MG63 (cell line): ENCODE data around the gene MEIS3. TPM values are rescaled to one million over a fixed set of nuclear protein-coding genes. Genes with fewer than 3 reads are reported as not detected.

Source experiments
- DNase-seq: peaks from one replicate; pipeline ENCODE4 v3.0.0-alpha.2; 2020
- H3K27me3 ChIP-seq: fragments of 250-450 bp; sonication (Bioruptor Pico); 2 replicates; pipeline ENCODE4 v1.5.1; 2020; ENCODE audit warnings: mild to moderate bottlenecking, moderate library complexity
- H3K36me3 ChIP-seq: fragments of 250-450 bp; sonication (Bioruptor Pico); 2 replicates; pipeline ENCODE4 v1.5.1; 2020; ENCODE audit warnings: mild to moderate bottlenecking, moderate library complexity
- H3K4me3 ChIP-seq: fragments of 250-450 bp; sonication (Bioruptor Pico); 2 replicates; pipeline ENCODE4 v1.5.1; 2020; ENCODE audit warnings: mild to moderate bottlenecking, moderate library complexity
- H3K9me3 ChIP-seq: fragments of 250-450 bp; sonication (Bioruptor Pico); 2 replicates; pipeline ENCODE4 v1.5.1; 2020; ENCODE audit warnings: mild to moderate bottlenecking, moderate library complexity
- total RNA-seq: library from RNA; depleted of rRNA; stranded (reverse); fragments of >200 nt; shearing (Covaris generic); gene quantifications from 2 replicates; pipeline ENCODE4 v1.2.3, GENCODE V29; 2014; ENCODE audit warnings: low replicate concordance; rRNA removed

Gene MEIS3
- 0.56 TPM in 1 of 2 replicates, not detected in the other for total RNA-seq

GRCh38 chr19:47419030-47419783 lies at the start of gene MEIS3:
TSS of gene MEIS3 (minus strand) at chr19:47419527. CDS start at chr19:47419081, 446 bp downstream.
- Histone ChIP-seq H3K4me3 (no peak within 1 kb of the TSS), H3K27me3 (peaks cover 90% of the 10 kb centered on the region), H3K9me3 (no peaks in the 10 kb centered on the region), H3K36me3 (no peaks in the 10 kb centered on the region)
- no peak for DNase-seq

- Histone ChIP-seq H3K9me3 (no peaks in the 10 kb centered on the region), H3K36me3 (no peaks in the 10 kb centered on the region), H3K4me3 (no peak overlapping the region), H3K27me3 (peaks cover 63% of the 10 kb centered on the region)
- DNase-seq: no peak
Observed at GRCh38 chr19:47467914-47468313, 48.6 kb upstream of the MEIS3 start.

- no peaks in the 10 kb centered on the region for H3K36me3 ChIP-seq
- H3K27me3 ChIP-seq: peaks cover 51% of the 10 kb centered on the region
- no peaks in the 10 kb centered on the region for H3K9me3 ChIP-seq
- no peak overlapping the region for H3K4me3 ChIP-seq
- DNase-seq: no peak
Observed at GRCh38 chr19:47465957-47466356, 46.6 kb upstream of the MEIS3 start.

- H3K27me3 ChIP-seq: peaks cover 43% of the 10 kb centered on the region
- H3K4me3 ChIP-seq: no peak overlapping the region
- H3K9me3 ChIP-seq: no peaks in the 10 kb centered on the region
- DNase-seq: no peak
- no peaks in the 10 kb centered on the region for H3K36me3 ChIP-seq
Observed at GRCh38 chr19:47464675-47465419, 45.5 kb upstream of the MEIS3 start.

- no peaks in the 10 kb centered on the region for H3K9me3 ChIP-seq
- H3K36me3 ChIP-seq: no peaks in the 10 kb centered on the region
- peaks cover 43% of the 10 kb centered on the region for H3K27me3 ChIP-seq
- no peak for DNase-seq
- no peak overlapping the region for H3K4me3 ChIP-seq
Observed at GRCh38 chr19:47461876-47462275, 42.5 kb upstream of the MEIS3 start.

GRCh38 chr19:47459477-47459876 lies 40.1 kb upstream of the MEIS3 start:
- H3K27me3 ChIP-seq: peaks cover 54% of the 10 kb centered on the region
- DNase-seq: no peak
- H3K36me3 ChIP-seq: no peaks in the 10 kb centered on the region
- peaks cover 16% of the 10 kb centered on the region for H3K9me3 ChIP-seq
- H3K4me3 ChIP-seq: no peak overlapping the region

GRCh38 chr19:47458672-47459071 lies 39.3 kb upstream of the MEIS3 start:
- Histone ChIP-seq H3K9me3 (peaks cover 16% of the 10 kb centered on the region), H3K4me3 (no peak overlapping the region), H3K27me3 (peaks cover 59% of the 10 kb centered on the region), H3K36me3 (no peaks in the 10 kb centered on the region)
- DNase-seq: no peak

GRCh38 chr19:47456721-47457474 lies 37.6 kb upstream of the MEIS3 start:
- no peak overlapping the region for H3K4me3 ChIP-seq
- DNase-seq: no peak
- peaks cover 75% of the 10 kb centered on the region for H3K27me3 ChIP-seq
- no peaks in the 10 kb centered on the region for H3K36me3 ChIP-seq
- peaks cover 16% of the 10 kb centered on the region for H3K9me3 ChIP-seq

GRCh38 chr19:47450478-47450877 lies 31.2 kb upstream of the MEIS3 start:
- peaks cover 86% of the 10 kb centered on the region for H3K27me3 ChIP-seq
- DNase-seq: no peak
- peaks cover 3% of the 10 kb centered on the region for H3K9me3 ChIP-seq
- H3K36me3 ChIP-seq: no peaks in the 10 kb centered on the region
- H3K4me3 ChIP-seq: no peak overlapping the region

GRCh38 chr19:47448360-47448727 lies 29.0 kb upstream of the MEIS3 start:
- no peak for DNase-seq
- H3K4me3 ChIP-seq: no peak overlapping the region
- H3K27me3 ChIP-seq: peaks cover 85% of the 10 kb centered on the region
- H3K36me3 ChIP-seq: no peaks in the 10 kb centered on the region
- no peaks in the 10 kb centered on the region; the same call in none of the 2 replicates for H3K9me3 ChIP-seq

GRCh38 chr19:47447470-47448359 lies 28.4 kb upstream of the MEIS3 start:
- Histone ChIP-seq H3K9me3 (no peaks in the 10 kb centered on the region; the same call in none of the 2 replicates), H3K36me3 (no peaks in the 10 kb centered on the region), H3K4me3 (no peak overlapping the region), H3K27me3 (peaks cover 86% of the 10 kb centered on the region)
- peak; percentile 27 for DNase-seq

GRCh38 chr19:47446534-47447469 lies 27.5 kb upstream of the MEIS3 start:
- H3K9me3 ChIP-seq: no peaks in the 10 kb centered on the region; the same call in none of the 2 replicates
- no peaks in the 10 kb centered on the region for H3K36me3 ChIP-seq
- DNase-seq: no peak
- no peak overlapping the region for H3K4me3 ChIP-seq
- H3K27me3 ChIP-seq: peaks cover 77% of the 10 kb centered on the region

GRCh38 chr19:47445937-47446402 lies 26.6 kb upstream of the MEIS3 start:
- Histone ChIP-seq H3K9me3 (no peaks in the 10 kb centered on the region; the same call in none of the 2 replicates), H3K27me3 (peaks cover 70% of the 10 kb centered on the region), H3K36me3 (no peaks in the 10 kb centered on the region), H3K4me3 (no peak overlapping the region)
- DNase-seq: peak; percentile 62

GRCh38 chr19:47445527-47445926 lies 26.2 kb upstream of the MEIS3 start:
- no peak for DNase-seq
- H3K27me3 ChIP-seq: peaks cover 68% of the 10 kb centered on the region
- H3K9me3 ChIP-seq: no peaks in the 10 kb centered on the region; the same call in none of the 2 replicates
- no peaks in the 10 kb centered on the region for H3K36me3 ChIP-seq
- H3K4me3 ChIP-seq: no peak overlapping the region

- Histone ChIP-seq H3K4me3 (no peak overlapping the region), H3K27me3 (peaks cover 57% of the 10 kb centered on the region), H3K9me3 (no peaks in the 10 kb centered on the region; the same call in none of the 2 replicates), H3K36me3 (no peaks in the 10 kb centered on the region)
- no peak for DNase-seq
Observed at GRCh38 chr19:47444388-47444821, 25.1 kb upstream of the MEIS3 start.
